Astrocyte of the hippocampus (primary cell): Measurements from ENCODE around the gene ABCC9.

Experiments
- DNase-seq: peaks from one replicate; pipeline ENCODE4 v3.0.0; 2011; ENCODE audit warnings: low read depth, low spot score

ABCC9 gene

GRCh38 chr12:21774358-21775132 is 166.7 kb downstream of the ABCC9 start, which contains the start of gene KCNJ8:
Gene KCNJ8, minus strand, starts transcription at chr12:21774706. Its CDS starts 1,090 bp downstream, at chr12:21773616.
- peak; percentile 78 for DNase-seq

GRCh38 chr12:21773806-21774205 is 167.4 kb downstream of the ABCC9 start:
- peak; percentile 12 for DNase-seq

GRCh38 chr12:21773263-21773741 is 167.9 kb downstream of the ABCC9 start:
- peak; percentile 30 for DNase-seq

GRCh38 chr12:21771311-21771710 is 169.9 kb downstream of the ABCC9 start:
- DNase-seq: peak; percentile 5

GRCh38 chr12:21769307-21769706 is 171.9 kb downstream of the ABCC9 start:
- DNase-seq: no peak

GRCh38 chr12:21766403-21766802 is 174.8 kb downstream of the ABCC9 start:
- no peak for DNase-seq

- no peak for DNase-seq
These were observed 176.3 kb downstream of the ABCC9 start for GRCh38 chr12:21764950-21765349.

GRCh38 chr12:21764065-21764464 is 177.2 kb downstream of the ABCC9 start:
- DNase-seq: no peak

GRCh38 chr12:21763531-21763930 is 177.7 kb downstream of the ABCC9 start:
- no peak for DNase-seq

- no peak for DNase-seq
These were observed 181.5 kb downstream of the ABCC9 start for GRCh38 chr12:21759737-21760136.

- no peak for DNase-seq
These were observed 183.5 kb downstream of the ABCC9 start for GRCh38 chr12:21757735-21758134.

GRCh38 chr12:21756699-21757098 is 184.5 kb downstream of the ABCC9 start:
- DNase-seq: no peak

GRCh38 chr12:21751517-21751916 is 189.7 kb downstream of the ABCC9 start:
- DNase-seq: peak; percentile 2
